ENCODE results near the gene EVA1C. TPM values are rescaled to one million over a fixed set of nuclear protein-coding genes. Genes with fewer than 3 reads are reported as not detected.

The EVA1C gene
- polyA plus RNA-seq, 1 experiment: 9.6 TPM

- no peaks in the 10 kb centered on the region for H3K27me3 ChIP-seq (ENCODE audit: control insufficient read depth, insufficient read depth, low read length)
- H3K4me3 ChIP-seq (ENCODE audit: low read depth, low read length): no peak overlapping the region
- no peaks in the 10 kb centered on the region for H3K36me3 ChIP-seq (ENCODE audit: control insufficient read depth, insufficient read depth, low read length)
- ChIA-PET CTCF (no interaction called here), POLR2A (no interaction called here)
- TF ChIP-seq CTCF (IDR thresholded peaks at IDR 0.05; ENCODE audit: insufficient read depth, low read depth, low read length): no peak
- no peak for DNase-seq (ENCODE audit: low read depth)
Observed at GRCh38 chr21:32545948-32546441, 133.5 kb downstream of the EVA1C start.

- H3K36me3 ChIP-seq (ENCODE audit: control insufficient read depth, insufficient read depth, low read length): no peaks in the 10 kb centered on the region
- TF ChIP-seq CTCF (IDR thresholded peaks at IDR 0.05; ENCODE audit: insufficient read depth, low read depth, low read length): no peak
- ChIA-PET CTCF (interaction anchor here (0.7 to 1.2 kb wide), 3 partner anchors 9 to 22 kb away, joined by 3 to 4 read pairs (median 3); no protein-coding TSS in a partner anchor), POLR2A (interaction anchor here (0.6 kb wide), 1 partner anchor 552 kb away, joined by 6 read pairs; no protein-coding TSS in a partner anchor)
- DNase-seq (ENCODE audit: low read depth): no peak
- H3K27me3 ChIP-seq (ENCODE audit: control insufficient read depth, insufficient read depth, low read length): no peaks in the 10 kb centered on the region
- H3K4me3 ChIP-seq (ENCODE audit: low read depth, low read length): no peak overlapping the region
Observed at GRCh38 chr21:32547018-32547417, 134.5 kb downstream of the EVA1C start.

GRCh38 chr21:32548978-32549377 is 136.5 kb downstream of the EVA1C start:
- TF ChIP-seq CTCF (IDR thresholded peaks at IDR 0.05; ENCODE audit: insufficient read depth, low read depth, low read length): no peak
- H3K36me3 ChIP-seq (ENCODE audit: control insufficient read depth, insufficient read depth, low read length): no peaks in the 10 kb centered on the region
- no peak for DNase-seq (ENCODE audit: low read depth)
- ChIA-PET CTCF (interaction anchor here (1.3 to 1.5 kb wide), 2 partner anchors 18 to 21 kb away, joined by 3 read pairs; no protein-coding TSS in a partner anchor), POLR2A (no interaction called here)
- no peaks in the 10 kb centered on the region for H3K27me3 ChIP-seq (ENCODE audit: control insufficient read depth, insufficient read depth, low read length)
- no peak overlapping the region for H3K4me3 ChIP-seq (ENCODE audit: low read depth, low read length)

GRCh38 chr21:32549440-32549839 is 136.9 kb downstream of the EVA1C start:
- Histone ChIP-seq H3K36me3 (ENCODE audit: control insufficient read depth, insufficient read depth, low read length) (no peaks in the 10 kb centered on the region), H3K27me3 (ENCODE audit: control insufficient read depth, insufficient read depth, low read length) (no peaks in the 10 kb centered on the region), H3K4me3 (ENCODE audit: low read depth, low read length) (no peak overlapping the region)
- TF ChIP-seq CTCF (IDR thresholded peaks at IDR 0.05; ENCODE audit: insufficient read depth, low read depth, low read length): no peak
- ChIA-PET POLR2A (no interaction called here), CTCF (interaction anchor here (1.3 to 1.5 kb wide), 2 partner anchors 18 to 21 kb away, joined by 3 read pairs; no protein-coding TSS in a partner anchor)
- no peak for DNase-seq (ENCODE audit: low read depth)

GRCh38 chr21:32549886-32550285 is 137.4 kb downstream of the EVA1C start:
- H3K4me3 ChIP-seq (ENCODE audit: low read depth, low read length): no peak overlapping the region
- ChIA-PET POLR2A (no interaction called here), CTCF (interaction anchor here (1.3 to 1.5 kb wide), 2 partner anchors 19 to 21 kb away, joined by 3 read pairs; no protein-coding TSS in a partner anchor)
- no peaks in the 10 kb centered on the region for H3K27me3 ChIP-seq (ENCODE audit: control insufficient read depth, insufficient read depth, low read length)
- TF ChIP-seq CTCF (IDR thresholded peaks at IDR 0.05; ENCODE audit: insufficient read depth, low read depth, low read length): no peak
- H3K36me3 ChIP-seq (ENCODE audit: control insufficient read depth, insufficient read depth, low read length): no peaks in the 10 kb centered on the region
- DNase-seq (ENCODE audit: low read depth): no peak

All from BJ (cell line).